H54 (cell line): ENCODE results near the gene CLUH.
"Not testable (repeated sequence)": the region's sequence is repeated elsewhere in the genome, so short reads cannot be mapped to it uniquely, and the experiment has no call there.

ENCODE experiments used
- DNase-seq: peaks from one replicate; pipeline ENCODE4 v3.0.0; 2011; ENCODE audit warnings: low spot score, mixed read lengths; ENCODE audit not compliant: insufficient read length
- FAIRE-seq: peaks from 3 replicates; lab custom pipeline; 2011; peaks lifted over from hg19 to GRCh38; lab: Jason Lieb, UNC
- POLR2A ChIP-seq: IDR thresholded peaks from 2 replicates; pipeline ENCODE4 v1.6.1; 2011; ENCODE audit warnings: low read depth, mild to moderate bottlenecking, low read length

The CLUH gene

GRCh38 chr17:2690165-2691068, 21.1 kb downstream of the CLUH start:
- DNase-seq (no peak), FAIRE-seq (no peak)
- TF ChIP-seq POLR2A: no peak

- TF ChIP-seq POLR2A: no peak
- DNase-seq (no peak), FAIRE-seq (no peak)
Measured at GRCh38 chr17:2689411-2690164, 22.0 kb downstream of the CLUH start.

GRCh38 chr17:2688351-2689342, 22.9 kb downstream of the CLUH start:
- DNase-seq (peak; percentile 12), FAIRE-seq (no peak)
- no peak for TF ChIP-seq POLR2A

- no peak for TF ChIP-seq POLR2A
- FAIRE-seq (no peak), DNase-seq (no peak)
Measured at GRCh38 chr17:2687074-2687418, 24.5 kb downstream of the CLUH start.

- TF ChIP-seq POLR2A: no peak
- FAIRE-seq: no peak
- no peak for DNase-seq
Measured at GRCh38 chr17:2685696-2686095, 25.9 kb downstream of the CLUH start.

- FAIRE-seq (no peak), DNase-seq (no peak)
- TF ChIP-seq POLR2A: no peak
Measured at GRCh38 chr17:2684549-2684948, 27.0 kb downstream of the CLUH start.

- TF ChIP-seq POLR2A: no peak
- no peak for DNase-seq
- no peak for FAIRE-seq
Measured at GRCh38 chr17:2683912-2684311, 27.7 kb downstream of the CLUH start.

- DNase-seq: no peak
- no peak for FAIRE-seq
Measured at GRCh38 chr17:2682176-2682938, 29.2 kb downstream of the CLUH start.

GRCh38 chr17:2681650-2682049, 29.9 kb downstream of the CLUH start:
- DNase-seq: no peak
- no peak for TF ChIP-seq POLR2A
- FAIRE-seq: no peak

More at GRCh38 chr17:2682176-2682938, 29.2 kb downstream of the CLUH start:
- TF ChIP-seq POLR2A: no peak

- TF ChIP-seq POLR2A: no peak
- DNase-seq (no peak), FAIRE-seq (no peak)
Measured at GRCh38 chr17:2680961-2681360, 30.6 kb downstream of the CLUH start.

GRCh38 chr17:2679247-2679646, 32.3 kb downstream of the CLUH start:
- not testable (repeated sequence) for DNase-seq, FAIRE-seq

GRCh38 chr17:2672026-2672425, 39.5 kb downstream of the CLUH start:
- DNase-seq: no peak
- no peak for TF ChIP-seq POLR2A
- no peak for FAIRE-seq

GRCh38 chr17:2660410-2660809, 51.2 kb downstream of the CLUH start:
- FAIRE-seq, DNase-seq: not testable (repeated sequence)

GRCh38 chr17:2659337-2659736, 52.2 kb downstream of the CLUH start:
- not testable (repeated sequence) for DNase-seq, FAIRE-seq
